Breast epithelium (tissue), 4 donors: ENCODE measurements around the gene TMEM123. TPM values are rescaled to one million over a fixed set of nuclear protein-coding genes. Genes with fewer than 3 reads are reported as not detected.

Source experiments
- DNase-seq, 2 donors: peaks; one replicate each; pipeline ENCODE4 v3.0.0-alpha.2; 2019; ENCODE audit warnings: low spot score in 2 of 2
- H3K27ac ChIP-seq, 2 donors: fragments of 200-600 bp; sonication (generic) in 1 of 2; one replicate each; pipeline ENCODE4 v1.5.1; 2016 to 2019; ENCODE audit warnings: mild to moderate bottlenecking in 1 of 2
- H3K27me3 ChIP-seq, 2 donors: fragments of 200-600 bp; sonication (generic) in 1 of 2; one replicate each; pipeline versions ENCODE4 v1.5.1 to v1.6.0; 2017 to 2019; ENCODE audit warnings: control low read depth in 1 of 2, mild to moderate bottlenecking in 1 of 2
- H3K36me3 ChIP-seq: fragments of 200-600 bp; one replicate; pipeline ENCODE4 v1.5.1; 2019
- H3K4me1 ChIP-seq, 2 donors: fragments of 200-600 bp; sonication (generic); one replicate each; pipeline ENCODE4 v1.5.1; 2016 to 2019; ENCODE audit warnings: control low read depth in 1 of 2
- H3K4me3 ChIP-seq, 3 donors: fragments of 200-600 bp; sonication (generic); 1 replicate in 2 of 3; 2 replicates in 1 of 3; pipeline ENCODE4 v1.5.1; 2016 to 2019; ENCODE audit warnings: mild to moderate bottlenecking in 3 of 3, moderate library complexity in 2 of 3
- H3K9me3 ChIP-seq, 2 donors: fragments of 200-600 bp; sonication (generic) in 1 of 2; one replicate each; pipeline ENCODE4 v1.5.1; 2016 to 2019; ENCODE audit warnings: control low read depth in 1 of 2
- CTCF ChIP-seq, 3 donors: fragments of 450-650 bp; IDR thresholded peaks; one replicate each; pipeline ENCODE4 v1.5.1; 2016 to 2017; ENCODE audit warnings: antibody characterized with exemption in 3 of 3, mild to moderate bottlenecking in 3 of 3, moderate library complexity in 3 of 3
- POLR2A ChIP-seq: fragments of 450-650 bp; IDR thresholded peaks from one replicate; pipeline ENCODE4 v1.6.1; 2016; ENCODE audit warnings: antibody characterized with exemption, mild to moderate bottlenecking, moderate library complexity
- POLR2AphosphoS5 ChIP-seq, 3 donors: sonication (generic); formaldehyde crosslinking; IDR thresholded peaks; one replicate each; pipeline ENCODE4 v1.6.1; 2017; ENCODE audit warnings: antibody characterized with exemption in 3 of 3
- intact Hi-C: fragments of 100-400 bp; cut with DNase I; formaldehyde crosslinking; loops from one replicate; pipeline ENCODE4 v1.15.1; 2023; ENCODE audit warnings: low total_unique reads
- total RNA-seq, 3 donors: library from RNA; depleted of rRNA; stranded (reverse); fragments of >200 nt; gene quantifications; one replicate each; pipeline ENCODE4 v1.1.0, GENCODE V29; 2016

Gene TMEM123
- total RNA-seq, 3 donors from 2014 or later: 74.6 to 307 (median 167) TPM

DNA sequence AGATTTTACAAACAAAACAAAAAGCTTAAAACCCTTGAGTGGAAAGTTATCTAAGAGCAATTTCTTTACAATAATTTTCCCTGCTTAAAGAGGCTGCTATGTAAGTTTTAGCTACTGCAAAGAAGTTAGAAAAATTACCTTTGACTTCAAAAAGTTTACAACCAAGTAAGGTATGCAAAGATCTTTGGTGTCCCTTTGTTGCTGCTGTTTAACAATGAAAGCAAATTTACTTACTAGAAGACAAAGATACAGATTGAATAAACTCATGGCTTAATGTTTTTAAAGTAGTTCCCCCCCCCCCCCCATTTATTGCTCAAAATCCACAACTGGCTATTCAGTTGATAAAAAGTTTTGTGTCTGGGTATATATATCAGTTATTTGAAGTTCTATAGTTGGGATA, 26.0 kb downstream of the TMEM123 start:
- Histone ChIP-seq H3K4me3 (no peak overlapping the region), H3K27ac (no peak overlapping the region), H3K27me3 (no peaks in the 10 kb centered on the region), H3K36me3 (no peaks in the 10 kb centered on the region), H3K9me3 (no peaks in the 10 kb centered on the region), H3K4me1 (no peaks in the 10 kb centered on the region)
- no peak for DNase-seq
- TF ChIP-seq CTCF (IDR thresholded peaks at IDR 0.05) (no peak), POLR2A (no peak), POLR2AphosphoS5 (IDR thresholded peaks at IDR 0.05) (no peak)
- intact Hi-C loops: no loop called here

DNA sequence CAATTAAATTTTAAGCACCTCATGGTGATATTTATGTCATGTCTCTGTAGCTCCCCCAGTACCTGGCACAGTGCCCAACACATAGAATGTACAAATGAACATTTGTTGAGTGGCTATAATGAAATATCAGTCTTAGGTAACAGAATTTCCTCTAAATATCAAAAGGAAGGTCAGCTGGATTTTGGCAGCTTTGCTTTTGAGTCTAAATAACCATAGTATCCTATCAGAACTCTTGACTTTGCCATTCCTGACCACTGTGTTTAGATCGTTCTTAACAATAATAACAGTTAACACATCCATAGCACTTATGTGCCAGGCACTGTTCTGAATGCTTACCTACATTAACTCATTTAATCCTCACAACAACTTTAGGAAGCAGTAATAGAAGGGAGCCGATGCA, 26.6 kb downstream of the TMEM123 start:
- H3K4me1 ChIP-seq: no peaks in the 10 kb centered on the region

GRCh38 chr11:102423936-102424335, 28.6 kb downstream of the TMEM123 start:
- intact Hi-C loops: no loop called here
- no peaks in the 10 kb centered on the region for H3K36me3 ChIP-seq
- TF ChIP-seq CTCF (IDR thresholded peaks at IDR 0.05): no peak
- TF ChIP-seq POLR2A: no peak
- TF ChIP-seq POLR2AphosphoS5 (IDR thresholded peaks at IDR 0.05): no peak
- H3K4me1 ChIP-seq: no peaks in the 10 kb centered on the region
- no peak overlapping the region for H3K27ac ChIP-seq
- no peak overlapping the region for H3K4me3 ChIP-seq
- H3K27me3 ChIP-seq: no peaks in the 10 kb centered on the region
- no peak for DNase-seq
- H3K9me3 ChIP-seq: no peaks in the 10 kb centered on the region

More for the DNA sequence above, 26.6 kb downstream of the TMEM123 start:
- no peak for TF ChIP-seq POLR2A
- TF ChIP-seq POLR2AphosphoS5 (IDR thresholded peaks at IDR 0.05): no peak
- TF ChIP-seq CTCF (IDR thresholded peaks at IDR 0.05): no peak
- H3K9me3 ChIP-seq: no peaks in the 10 kb centered on the region
- H3K4me3 ChIP-seq: no peak overlapping the region
- DNase-seq: no peak
- H3K36me3 ChIP-seq: no peaks in the 10 kb centered on the region
- H3K27me3 ChIP-seq: no peaks in the 10 kb centered on the region
- intact Hi-C loops: no loop called here
- no peak overlapping the region for H3K27ac ChIP-seq

DNA sequence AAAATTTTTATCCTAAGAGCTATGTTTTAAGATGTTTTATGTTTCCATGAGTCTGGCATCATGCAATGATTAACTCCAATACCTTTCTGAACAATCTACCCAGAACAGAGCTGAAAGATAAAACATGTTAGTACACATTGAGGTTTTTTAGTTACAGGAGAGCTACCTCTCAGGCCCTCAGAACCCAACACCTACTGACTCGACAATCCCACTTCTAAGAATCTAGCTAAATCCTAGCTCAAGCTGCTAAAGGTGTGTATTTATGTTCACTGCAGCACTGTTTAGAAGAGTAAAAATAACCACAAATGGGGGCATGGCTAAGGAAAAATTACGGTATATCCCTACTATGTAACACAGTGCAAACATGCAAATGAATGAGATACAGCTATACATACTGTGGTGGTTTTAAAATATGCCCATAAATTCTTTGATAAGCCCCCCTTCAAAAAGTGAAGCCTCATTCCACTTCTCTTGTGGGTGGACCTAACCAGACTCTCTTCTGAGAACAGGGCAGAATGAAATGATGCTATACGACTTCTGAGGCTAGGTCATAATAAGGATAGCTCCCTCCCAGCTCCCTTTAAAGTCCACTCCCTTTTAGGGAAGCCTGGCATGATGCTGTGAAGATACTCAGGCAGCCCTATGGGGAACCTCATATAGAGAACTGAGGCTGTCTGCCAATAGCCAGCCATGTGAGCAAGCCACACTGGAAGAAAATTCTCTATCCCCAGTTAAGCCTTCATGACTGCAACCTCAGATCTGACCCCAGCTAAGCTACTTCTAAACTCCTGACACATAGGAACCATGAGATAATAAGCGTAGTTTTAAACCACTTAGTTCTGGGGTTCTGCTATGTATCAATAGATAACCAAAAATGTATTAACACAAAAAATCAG, 29.5 kb downstream of the TMEM123 start:
- Histone ChIP-seq H3K27me3 (no peaks in the 10 kb centered on the region), H3K4me3 (no peak overlapping the region), H3K4me1 (no peaks in the 10 kb centered on the region), H3K9me3 (no peaks in the 10 kb centered on the region), H3K27ac (no peak overlapping the region), H3K36me3 (no peaks in the 10 kb centered on the region)
- intact Hi-C loops: no loop called here
- DNase-seq: no peak
- TF ChIP-seq POLR2A (no peak), CTCF (IDR thresholded peaks at IDR 0.05) (no peak), POLR2AphosphoS5 (IDR thresholded peaks at IDR 0.05) (no peak)

DNA sequence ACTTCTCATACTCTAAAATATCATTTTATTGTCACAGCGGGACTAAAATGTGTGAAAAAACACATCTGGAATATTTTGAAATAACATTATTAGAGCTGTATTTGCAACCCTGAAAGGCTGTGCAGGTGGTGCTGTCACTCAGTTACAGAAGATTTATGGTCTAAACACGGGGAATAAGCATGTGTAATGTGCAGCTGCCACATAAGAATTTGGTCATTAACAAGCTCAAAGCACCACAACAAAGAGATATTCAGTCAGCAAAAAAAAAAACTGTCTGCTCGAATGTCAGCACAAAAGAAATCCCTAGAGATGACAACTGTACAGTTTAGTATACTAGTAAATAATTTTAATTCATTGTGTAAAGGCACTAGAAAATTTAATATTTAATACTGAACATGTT, 31.3 kb downstream of the TMEM123 start:
- intact Hi-C loops: no loop called here
- TF ChIP-seq POLR2AphosphoS5 (IDR thresholded peaks at IDR 0.05) (no peak), POLR2A (no peak), CTCF (IDR thresholded peaks at IDR 0.05) (no peak)
- no peak for DNase-seq
- no peaks in the 10 kb centered on the region for H3K36me3 ChIP-seq
- no peak overlapping the region for H3K27ac ChIP-seq
- H3K27me3 ChIP-seq: no peaks in the 10 kb centered on the region
- no peaks in the 10 kb centered on the region for H3K4me1 ChIP-seq
- H3K9me3 ChIP-seq: peaks cover 0 to 9% of the 10 kb centered on the region in 2 donors
- no peak overlapping the region for H3K4me3 ChIP-seq
